Fibroblast of mammary gland (primary cell): ENCODE measurements around the gene BAIAP2L2.

ENCODE experiments used
- DNase-seq: peaks from one replicate; pipeline ENCODE4 v3.0.0-alpha.2; 2010; ENCODE audit warnings: low read depth
- H3K4me3 ChIP-seq: 2 replicates; pipeline ENCODE4 v1.5.1; 2011; ENCODE audit warnings: low read depth, mild to moderate bottlenecking, low read length, moderate library complexity; ENCODE audit not compliant: control insufficient read depth
- TF ChIP-seq, protein P1 (sequence below): conservative IDR thresholded peaks from 2 replicates; pipeline ENCODE4 v1.5.1; 2011; ENCODE audit warnings: low read depth, low read length, inconsistent platforms; ENCODE audit not compliant: control insufficient read depth, insufficient read depth

BAIAP2L2 gene

DNA sequence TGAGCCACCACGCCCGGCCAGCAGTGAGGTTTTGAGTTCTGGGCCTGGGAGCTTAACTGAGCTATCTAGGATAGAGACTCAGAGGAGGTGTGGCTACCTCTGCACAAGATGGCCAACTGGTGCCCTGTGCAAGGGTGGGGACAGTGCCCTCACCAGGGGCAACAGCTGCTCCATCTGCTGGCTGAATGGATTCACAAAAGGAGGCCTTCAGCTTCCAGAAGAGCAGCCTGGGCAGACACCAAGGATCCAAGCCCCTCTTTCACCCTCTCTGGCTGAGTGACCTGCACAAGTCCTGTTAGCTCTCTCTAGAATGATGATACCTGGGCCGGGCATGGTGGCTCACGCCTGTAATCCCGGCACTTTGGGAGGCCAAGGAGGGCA lies 33.5 kb upstream of the BAIAP2L2 start:
- no peak for DNase-seq
- TF ChIP-seq, protein P1, sequence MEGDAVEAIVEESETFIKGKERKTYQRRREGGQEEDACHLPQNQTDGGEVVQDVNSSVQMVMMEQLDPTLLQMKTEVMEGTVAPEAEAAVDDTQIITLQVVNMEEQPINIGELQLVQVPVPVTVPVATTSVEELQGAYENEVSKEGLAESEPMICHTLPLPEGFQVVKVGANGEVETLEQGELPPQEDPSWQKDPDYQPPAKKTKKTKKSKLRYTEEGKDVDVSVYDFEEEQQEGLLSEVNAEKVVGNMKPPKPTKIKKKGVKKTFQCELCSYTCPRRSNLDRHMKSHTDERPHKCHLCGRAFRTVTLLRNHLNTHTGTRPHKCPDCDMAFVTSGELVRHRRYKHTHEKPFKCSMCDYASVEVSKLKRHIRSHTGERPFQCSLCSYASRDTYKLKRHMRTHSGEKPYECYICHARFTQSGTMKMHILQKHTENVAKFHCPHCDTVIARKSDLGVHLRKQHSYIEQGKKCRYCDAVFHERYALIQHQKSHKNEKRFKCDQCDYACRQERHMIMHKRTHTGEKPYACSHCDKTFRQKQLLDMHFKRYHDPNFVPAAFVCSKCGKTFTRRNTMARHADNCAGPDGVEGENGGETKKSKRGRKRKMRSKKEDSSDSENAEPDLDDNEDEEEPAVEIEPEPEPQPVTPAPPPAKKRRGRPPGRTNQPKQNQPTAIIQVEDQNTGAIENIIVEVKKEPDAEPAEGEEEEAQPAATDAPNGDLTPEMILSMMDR = no peak
- H3K4me3 ChIP-seq = no peak overlapping the region

DNA sequence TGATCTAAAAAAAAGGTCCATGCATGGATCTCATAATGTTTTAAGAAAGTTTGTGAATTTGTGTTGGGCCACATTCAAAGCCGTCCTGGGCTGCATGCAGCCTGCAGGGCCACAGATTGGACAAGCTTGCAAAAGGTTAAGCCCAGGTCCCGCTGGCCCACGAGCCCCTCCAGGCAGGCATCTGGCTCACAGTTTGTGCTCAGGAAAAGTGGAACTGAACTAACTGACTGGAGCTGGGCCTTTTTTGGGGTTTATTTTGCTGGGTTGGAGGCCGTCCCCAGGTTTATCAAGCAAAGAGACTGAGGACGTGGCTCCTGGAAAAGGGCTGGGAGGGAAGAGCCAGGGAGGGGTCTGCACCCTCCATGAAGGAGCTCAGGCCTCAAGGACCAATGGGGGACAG lies 32.1 kb upstream of the BAIAP2L2 start:
- TF ChIP-seq, protein P1 = no peak
- no peak overlapping the region for H3K4me3 ChIP-seq

DNA sequence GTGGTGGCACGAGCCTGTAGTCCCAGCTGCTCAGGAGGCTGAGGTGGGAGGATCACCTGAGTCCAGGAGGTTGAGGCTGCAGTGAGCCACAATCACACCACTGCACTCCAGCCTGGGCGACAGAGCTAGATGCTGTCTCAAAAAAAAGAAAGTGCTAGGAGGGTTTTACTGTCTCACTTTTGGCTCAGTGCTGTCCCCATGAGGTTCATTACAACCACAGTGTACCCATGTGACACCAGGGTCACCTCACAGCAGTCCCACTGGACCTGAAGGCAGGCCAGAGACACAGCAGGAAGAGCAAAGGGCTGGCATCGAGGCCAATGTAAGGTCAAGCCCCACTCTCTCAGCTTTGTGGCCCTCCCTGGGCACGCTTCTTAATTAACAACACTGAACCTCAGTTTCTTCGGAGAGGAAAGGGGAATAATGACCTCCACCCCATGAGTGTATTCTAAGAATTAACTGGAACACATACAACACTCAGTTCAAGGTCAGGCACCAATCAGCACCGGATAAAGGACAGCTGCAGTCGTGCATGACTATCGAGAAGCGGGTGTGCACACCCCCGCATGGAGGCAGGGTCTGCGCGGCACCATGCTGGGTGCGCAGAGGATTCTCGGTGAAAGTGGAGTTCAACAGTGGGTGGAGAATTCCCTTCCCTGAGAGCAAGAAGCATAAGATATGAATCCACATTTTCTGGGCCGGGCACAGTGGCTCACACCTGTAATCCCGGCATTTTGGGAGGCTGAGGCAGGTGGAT lies 30.9 kb upstream of the BAIAP2L2 start:
- H3K4me3 ChIP-seq = no peak overlapping the region
- TF ChIP-seq, protein P1 = no peak
- DNase-seq = no peak

More for the DNA sequence above, 32.1 kb upstream of the BAIAP2L2 start:
- no peak for DNase-seq

GRCh38 chr22:38139901-38140300 lies 29.4 kb upstream of the BAIAP2L2 start:
- DNase-seq = no peak
- H3K4me3 ChIP-seq = no peak overlapping the region
- TF ChIP-seq, protein P1 = no peak

GRCh38 chr22:38138961-38139360 lies 28.5 kb upstream of the BAIAP2L2 start:
- no peak for DNase-seq
- TF ChIP-seq, protein P1 = no peak
- H3K4me3 ChIP-seq = no peak overlapping the region

- DNase-seq = no peak
- no peak overlapping the region for H3K4me3 ChIP-seq
- TF ChIP-seq, protein P1 = no peak
Measured at GRCh38 chr22:38137876-38138687, 27.6 kb upstream of the BAIAP2L2 start.
